ENCODE measurements around the gene SMPD4. TPM values are rescaled to one million over a fixed set of nuclear protein-coding genes. Genes with fewer than 3 reads are reported as not detected.
"Not testable (repeated sequence)": the region's sequence is repeated elsewhere in the genome, so short reads cannot be mapped to it uniquely, and the experiment has no call there.

Gene SMPD4
- total and polyA plus RNA-seq, 9 donors = 15.4 to 47.3 (median 37.0) TPM

GRCh38 chr2:130129120-130129829 is 52.1 kb downstream of the SMPD4 start, which contains the start of gene POTEF:
TSS of gene POTEF (minus strand) at chr2:130129222. CDS start at chr2:130120515, 8,707 bp downstream.
- not testable (repeated sequence) for H3K27me3 ChIP-seq (ENCODE audit: control insufficient read depth, insufficient read depth, low read length); H3K4me1 ChIP-seq (ENCODE audit: control insufficient read depth, insufficient read depth, low read length); H3K4me3 ChIP-seq (ENCODE audit: low read length); DNase-seq; H3K36me3 ChIP-seq (ENCODE audit: control insufficient read depth, insufficient read depth, low read length); H3K27ac ChIP-seq (ENCODE audit: low read length); H3K9me3 ChIP-seq (replicated peaks; ENCODE audit: control insufficient read depth, low read depth, low read length)
- 90% methylated on average over 7 of the region's 29 CpGs for WGBS (ENCODE audit: insufficient coverage)

- H3K27ac ChIP-seq (ENCODE audit: low read length); H3K27me3 ChIP-seq (ENCODE audit: control insufficient read depth, insufficient read depth, low read length); H3K36me3 ChIP-seq (ENCODE audit: control insufficient read depth, insufficient read depth, low read length); H3K4me1 ChIP-seq (ENCODE audit: control insufficient read depth, insufficient read depth, low read length); H3K9me3 ChIP-seq (replicated peaks; ENCODE audit: control insufficient read depth, low read depth, low read length); H3K4me3 ChIP-seq (ENCODE audit: low read length); DNase-seq: not testable (repeated sequence)
- WGBS (ENCODE audit: insufficient coverage) = 87% methylated on average over 7 of the region's 14 CpGs
These were observed 52.9 kb downstream of the SMPD4 start for GRCh38 chr2:130128464-130128863.

GRCh38 chr2:130127726-130128125 is 53.7 kb downstream of the SMPD4 start:
- not testable (repeated sequence) for DNase-seq
- WGBS (ENCODE audit: insufficient coverage) = no CpG with 5 or more reads among the region's 9 CpGs

GRCh38 chr2:130120924-130121323 is 60.5 kb downstream of the SMPD4 start:
- 90% methylated on average over 9 of the region's 45 CpGs for WGBS (ENCODE audit: insufficient coverage)
- H3K9me3 ChIP-seq (replicated peaks; ENCODE audit: control insufficient read depth, low read depth, low read length); H3K27me3 ChIP-seq (ENCODE audit: control insufficient read depth, insufficient read depth, low read length); DNase-seq; H3K4me3 ChIP-seq (ENCODE audit: low read length); H3K4me1 ChIP-seq (ENCODE audit: control insufficient read depth, insufficient read depth, low read length); H3K27ac ChIP-seq (ENCODE audit: low read length); H3K36me3 ChIP-seq (ENCODE audit: control insufficient read depth, insufficient read depth, low read length): not testable (repeated sequence)

More at GRCh38 chr2:130127726-130128125, 53.7 kb downstream of the SMPD4 start:
- H3K27me3 ChIP-seq (ENCODE audit: control insufficient read depth, insufficient read depth, low read length); H3K4me3 ChIP-seq (ENCODE audit: low read length); H3K4me1 ChIP-seq (ENCODE audit: control insufficient read depth, insufficient read depth, low read length); H3K36me3 ChIP-seq (ENCODE audit: control insufficient read depth, insufficient read depth, low read length); H3K9me3 ChIP-seq (replicated peaks; ENCODE audit: control insufficient read depth, low read depth, low read length); H3K27ac ChIP-seq (ENCODE audit: low read length): not testable (repeated sequence)

- H3K36me3 ChIP-seq (ENCODE audit: control insufficient read depth, insufficient read depth, low read length); H3K9me3 ChIP-seq (replicated peaks; ENCODE audit: control insufficient read depth, low read depth, low read length); H3K27ac ChIP-seq (ENCODE audit: low read length); H3K4me1 ChIP-seq (ENCODE audit: control insufficient read depth, insufficient read depth, low read length); H3K4me3 ChIP-seq (ENCODE audit: low read length); H3K27me3 ChIP-seq (ENCODE audit: control insufficient read depth, insufficient read depth, low read length); DNase-seq: not testable (repeated sequence)
- 22% methylated on average over 3 of the region's 8 CpGs for WGBS (ENCODE audit: insufficient coverage)
These were observed 78.6 kb downstream of the SMPD4 start for GRCh38 chr2:130102597-130103363.

Other genes starting within 250 kb of the SMPD4 start
- 0.09 TPM for gene RAB6C, start 201.9 kb downstream of the SMPD4 start, total RNA-seq
- under 1 TPM in 7 of 8 donors, not detected in 1; 0.27 to 0.99 (median 0.64) TPM for gene RAB6C, start 201.9 kb downstream of the SMPD4 start, polyA plus RNA-seq (ENCODE audit: insufficient read depth in 1 of 8, insufficient read length in 8 of 8, low replicate concordance in 1 of 8)
- gene POTEF, start 52.4 kb downstream of the SMPD4 start, total RNA-seq = not detected
- gene POTEF, start 52.4 kb downstream of the SMPD4 start, polyA plus RNA-seq (ENCODE audit: insufficient read depth in 1 of 8, insufficient read length in 8 of 8, low replicate concordance in 1 of 8) = under 1 TPM in 7 of 8 donors, not detected in 1; 0.05 to 0.50 (median 0.10) TPM
- gene CCDC74B, start 36.5 kb downstream of the SMPD4 start, total RNA-seq = 1.5 TPM
- 1 to 10 TPM in 7 of 8 donors, under 1 TPM in 1; 0.76 to 2.2 (median 1.1) TPM for gene CCDC74B, start 36.5 kb downstream of the SMPD4 start, polyA plus RNA-seq (ENCODE audit: insufficient read depth in 1 of 8, insufficient read length in 8 of 8, low replicate concordance in 1 of 8)
- 203 TPM for gene MZT2B, start 660 bp upstream of the SMPD4 start, total RNA-seq
- 100 to 1,000 TPM; 126 to 169 (median 152) TPM for gene MZT2B, start 660 bp upstream of the SMPD4 start, polyA plus RNA-seq (ENCODE audit: insufficient read depth in 1 of 8, insufficient read length in 8 of 8, low replicate concordance in 1 of 8)
- gene TUBA3E, start 16.8 kb upstream of the SMPD4 start, total RNA-seq = not detected
- gene TUBA3E, start 16.8 kb upstream of the SMPD4 start, polyA plus RNA-seq (ENCODE audit: insufficient read depth in 1 of 8, insufficient read length in 8 of 8, low replicate concordance in 1 of 8) = under 1 TPM in 3 of 8 donors, not detected in 5; 0.11 to 0.29 (median 0.19) TPM
- gene IMP4, start 161.3 kb upstream of the SMPD4 start, total RNA-seq = 45.8 TPM
- gene IMP4, start 161.3 kb upstream of the SMPD4 start, polyA plus RNA-seq (ENCODE audit: insufficient read depth in 1 of 8, insufficient read length in 8 of 8, low replicate concordance in 1 of 8) = 10 to 100 TPM; 38.0 to 45.6 (median 43.8) TPM
- gene PTPN18, start 174.5 kb upstream of the SMPD4 start, total RNA-seq = 11.0 TPM
- gene PTPN18, start 174.5 kb upstream of the SMPD4 start, polyA plus RNA-seq (ENCODE audit: insufficient read depth in 1 of 8, insufficient read length in 8 of 8, low replicate concordance in 1 of 8) = 10 to 100 TPM; 15.0 to 27.3 (median 18.4) TPM

Measured in muscle of leg (tissue), 11 donors.